ENCODE data around the gene PAN3.

Gene PAN3

GRCh38 chr13:28268800-28269223 lies 130.5 kb downstream of the PAN3 start:
- DNase-seq: peak; percentile 91
- in situ Hi-C loops (cut with MboI; ENCODE audit: low pct_unique_long_range_greater_than_20kb, low sequenced_read_pairs): no loop called here

- in situ Hi-C loops (cut with MboI; ENCODE audit: low pct_unique_long_range_greater_than_20kb, low sequenced_read_pairs): no loop called here
- DNase-seq: no peak
Measured at GRCh38 chr13:28271056-28271840, 132.9 kb downstream of the PAN3 start.

- in situ Hi-C loops (cut with MboI; ENCODE audit: low pct_unique_long_range_greater_than_20kb, low sequenced_read_pairs): no loop called here
- peak; percentile 48 for DNase-seq
Measured at GRCh38 chr13:28273919-28274318, 135.6 kb downstream of the PAN3 start.

GRCh38 chr13:28282451-28282850 lies 144.1 kb downstream of the PAN3 start:
- in situ Hi-C loops (cut with MboI; ENCODE audit: low pct_unique_long_range_greater_than_20kb, low sequenced_read_pairs): no loop called here
- DNase-seq: peak; percentile 66

- DNase-seq: no peak
- in situ Hi-C loops (cut with MboI; ENCODE audit: low pct_unique_long_range_greater_than_20kb, low sequenced_read_pairs): no loop called here
Measured at GRCh38 chr13:28283600-28283999, 145.3 kb downstream of the PAN3 start.

- DNase-seq: no peak
- in situ Hi-C loops (cut with MboI; ENCODE audit: low pct_unique_long_range_greater_than_20kb, low sequenced_read_pairs): no loop called here
Measured at GRCh38 chr13:28286263-28286662, 147.9 kb downstream of the PAN3 start.

GRCh38 chr13:28297341-28297740 lies 159.0 kb downstream of the PAN3 start:
- DNase-seq: no peak
- in situ Hi-C loops (cut with MboI; ENCODE audit: low pct_unique_long_range_greater_than_20kb, low sequenced_read_pairs): no loop called here

- in situ Hi-C loops (cut with MboI; ENCODE audit: low pct_unique_long_range_greater_than_20kb, low sequenced_read_pairs): no loop called here
- DNase-seq: no peak
Measured at GRCh38 chr13:28299916-28300315, 161.6 kb downstream of the PAN3 start.

GRCh38 chr13:28301839-28302238 lies 163.5 kb downstream of the PAN3 start:
- in situ Hi-C loops (cut with MboI; ENCODE audit: low pct_unique_long_range_greater_than_20kb, low sequenced_read_pairs): no loop called here
- no peak for DNase-seq

GRCh38 chr13:28306325-28306724 lies 168.0 kb downstream of the PAN3 start:
- peak; percentile 27 for DNase-seq
- in situ Hi-C loops (cut with MboI; ENCODE audit: low pct_unique_long_range_greater_than_20kb, low sequenced_read_pairs): no loop called here

GRCh38 chr13:28313579-28313978 lies 175.2 kb downstream of the PAN3 start:
- in situ Hi-C loops (cut with MboI; ENCODE audit: low pct_unique_long_range_greater_than_20kb, low sequenced_read_pairs): no loop called here

GRCh38 chr13:28314879-28315278 lies 176.5 kb downstream of the PAN3 start:
- DNase-seq: no peak
- in situ Hi-C loops (cut with MboI; ENCODE audit: low pct_unique_long_range_greater_than_20kb, low sequenced_read_pairs): no loop called here

More at GRCh38 chr13:28313579-28313978, 175.2 kb downstream of the PAN3 start:
- DNase-seq: peak; percentile 33

GRCh38 chr13:28316129-28316528 lies 177.8 kb downstream of the PAN3 start:
- in situ Hi-C loops (cut with MboI; ENCODE audit: low pct_unique_long_range_greater_than_20kb, low sequenced_read_pairs): no loop called here

GRCh38 chr13:28316836-28317235 lies 178.5 kb downstream of the PAN3 start:
- in situ Hi-C loops (cut with MboI; ENCODE audit: low pct_unique_long_range_greater_than_20kb, low sequenced_read_pairs): no loop called here
- peak; percentile 67 for DNase-seq

More at GRCh38 chr13:28316129-28316528, 177.8 kb downstream of the PAN3 start:
- no peak for DNase-seq

GRCh38 chr13:28318496-28318895 lies 180.2 kb downstream of the PAN3 start:
- in situ Hi-C loops (cut with MboI; ENCODE audit: low pct_unique_long_range_greater_than_20kb, low sequenced_read_pairs): no loop called here
- no peak for DNase-seq

GRCh38 chr13:28319528-28319927 lies 181.2 kb downstream of the PAN3 start:
- DNase-seq: no peak
- in situ Hi-C loops (cut with MboI; ENCODE audit: low pct_unique_long_range_greater_than_20kb, low sequenced_read_pairs): no loop called here

- in situ Hi-C loops (cut with MboI; ENCODE audit: low pct_unique_long_range_greater_than_20kb, low sequenced_read_pairs): loop anchor here (10.0 kb wide), 1 partner anchor 305 kb away; no protein-coding TSS in a partner anchor
- DNase-seq: no peak
Measured at GRCh38 chr13:28320209-28320608, 181.9 kb downstream of the PAN3 start.

GRCh38 chr13:28320884-28321574 lies 182.7 kb downstream of the PAN3 start:
- in situ Hi-C loops (cut with MboI; ENCODE audit: low pct_unique_long_range_greater_than_20kb, low sequenced_read_pairs): loop anchor here (10.0 kb wide), 1 partner anchor 304 kb away; no protein-coding TSS in a partner anchor
- no peak for DNase-seq

GRCh38 chr13:28321756-28322155 lies 183.4 kb downstream of the PAN3 start:
- in situ Hi-C loops (cut with MboI; ENCODE audit: low pct_unique_long_range_greater_than_20kb, low sequenced_read_pairs): loop anchor here (10.0 kb wide), 1 partner anchor 303 kb away; no protein-coding TSS in a partner anchor

GRCh38 chr13:28322256-28322905 lies 184.0 kb downstream of the PAN3 start:
- no peak for DNase-seq
- in situ Hi-C loops (cut with MboI; ENCODE audit: low pct_unique_long_range_greater_than_20kb, low sequenced_read_pairs): loop anchor here (10.0 kb wide), 1 partner anchor 302 kb away; no protein-coding TSS in a partner anchor

More at GRCh38 chr13:28321756-28322155, 183.4 kb downstream of the PAN3 start:
- no peak for DNase-seq

Data from KBM-7 (cell line).